ENCODE results near the gene SGPP1.
A peak's percentile ranks its signal among the peaks of the same experiment; 100 is the strongest.
"Not testable (repeated sequence)": the region's sequence is repeated elsewhere in the genome, so short reads cannot be mapped to it uniquely, and the experiment has no call there.

The SGPP1 gene

GRCh38 chr14:63727736-63728728 lies at the start of gene SGPP1:
TSS of gene SGPP1 (minus strand) at chr14:63728065. CDS start at chr14:63727944, 121 bp downstream.
- peak; percentile 49 for DNase-seq

GRCh38 chr14:63777024-63777423 lies 49.2 kb upstream of the SGPP1 start:
- no peak for DNase-seq

GRCh38 chr14:63773504-63773903 lies 45.6 kb upstream of the SGPP1 start:
- DNase-seq, result no peak

- DNase-seq, result no peak
These were observed 42.4 kb upstream of the SGPP1 start for GRCh38 chr14:63770187-63770807.

- DNase-seq, result no peak
These were observed 38.7 kb upstream of the SGPP1 start for GRCh38 chr14:63766611-63767010.

- DNase-seq, result no peak
These were observed 36.8 kb upstream of the SGPP1 start for GRCh38 chr14:63764620-63765139.

- DNase-seq, result no peak
These were observed 36.2 kb upstream of the SGPP1 start for GRCh38 chr14:63764103-63764502.

- DNase-seq, result no peak
These were observed 33.7 kb upstream of the SGPP1 start for GRCh38 chr14:63761351-63762117.

GRCh38 chr14:63760014-63760413 lies 32.1 kb upstream of the SGPP1 start:
- DNase-seq, result no peak

- DNase-seq, result no peak
These were observed 31.6 kb upstream of the SGPP1 start for GRCh38 chr14:63759456-63759855.

GRCh38 chr14:63757211-63757610 lies 29.3 kb upstream of the SGPP1 start:
- DNase-seq, result no peak

GRCh38 chr14:63752449-63753169 lies 24.7 kb upstream of the SGPP1 start:
- DNase-seq, result no peak

- not testable (repeated sequence) for DNase-seq
These were observed 23.2 kb upstream of the SGPP1 start for GRCh38 chr14:63751076-63751475.

GRCh38 chr14:63747846-63748245 lies 20.0 kb upstream of the SGPP1 start:
- no peak for DNase-seq

- no peak for DNase-seq
These were observed 18.1 kb upstream of the SGPP1 start for GRCh38 chr14:63745858-63746425.

- no peak for DNase-seq
These were observed 17.4 kb upstream of the SGPP1 start for GRCh38 chr14:63745272-63745671.

GRCh38 chr14:63737582-63738006 lies 9.7 kb upstream of the SGPP1 start:
- no peak for DNase-seq

GRCh38 chr14:63735720-63736119 lies 7.9 kb upstream of the SGPP1 start:
- DNase-seq, result no peak

- no peak for DNase-seq
These were observed 2.8 kb upstream of the SGPP1 start for GRCh38 chr14:63730659-63731058.

GRCh38 chr14:63727231-63727735 lies 582 bp downstream of the SGPP1 start:
- DNase-seq, result no peak

GRCh38 chr14:63726499-63726898 lies 1.4 kb downstream of the SGPP1 start:
- no peak for DNase-seq
